Fibroblast of skin of right quadriceps (primary cell): Measurements from ENCODE around the gene PAOX.
"Not testable (repeated sequence)": the region's sequence is repeated elsewhere in the genome, so short reads cannot be mapped to it uniquely, and the experiment has no call there.

Experiments
- DNase-seq: peaks from one replicate; pipeline ENCODE4 v3.0.0-alpha.2; 2013

The PAOX gene

GRCh38 chr10:133411523-133412380, 32.7 kb downstream of the PAOX start:
- no peak for DNase-seq

- no peak for DNase-seq
Measured at GRCh38 chr10:133412381-133412711, 33.3 kb downstream of the PAOX start.

- not testable (repeated sequence) for DNase-seq
Measured at GRCh38 chr10:133414401-133414800, 35.3 kb downstream of the PAOX start.

- no peak for DNase-seq
Measured at GRCh38 chr10:133415752-133416151, 36.7 kb downstream of the PAOX start.

GRCh38 chr10:133418289-133418993, 39.4 kb downstream of the PAOX start:
- DNase-seq = no peak

- no peak for DNase-seq
Measured at GRCh38 chr10:133419211-133419950, 40.3 kb downstream of the PAOX start.

GRCh38 chr10:133420028-133420427, 41.0 kb downstream of the PAOX start:
- DNase-seq = no peak

- DNase-seq = no peak
Measured at GRCh38 chr10:133420579-133420978, 41.5 kb downstream of the PAOX start.

GRCh38 chr10:133421336-133422222, 42.5 kb downstream of the PAOX start:
- DNase-seq = no peak

- no peak for DNase-seq
Measured at GRCh38 chr10:133422223-133422806, 43.3 kb downstream of the PAOX start.

- DNase-seq = no peak
Measured at GRCh38 chr10:133422807-133423771, 44.0 kb downstream of the PAOX start.

- not testable (repeated sequence) for DNase-seq
Measured at GRCh38 chr10:133424102-133424501, 45.0 kb downstream of the PAOX start.

GRCh38 chr10:133424601-133425000, 45.5 kb downstream of the PAOX start, which contains the start of gene SPRN:
Gene SPRN, minus strand, starts transcription at chr10:133424625. Its CDS starts 944 bp downstream, at chr10:133423681.
- not testable (repeated sequence) for DNase-seq

- not testable (repeated sequence) for DNase-seq
Measured at GRCh38 chr10:133429571-133429970, 50.5 kb downstream of the PAOX start.

- not testable (repeated sequence) for DNase-seq
Measured at GRCh38 chr10:133431888-133432613, 53.0 kb downstream of the PAOX start.

- DNase-seq = not testable (repeated sequence)
Measured at GRCh38 chr10:133432789-133433188, 53.7 kb downstream of the PAOX start.

- no peak for DNase-seq
Measured at GRCh38 chr10:133438711-133439273, 59.7 kb downstream of the PAOX start.

GRCh38 chr10:133439517-133440461, 60.7 kb downstream of the PAOX start:
- no peak for DNase-seq
